Ascending aorta (tissue), 2 donors: ENCODE measurements around the gene KIT. TPM values are rescaled to one million over a fixed set of nuclear protein-coding genes. Genes with fewer than 3 reads are reported as not detected.
"Not testable (repeated sequence)": the region's sequence is repeated elsewhere in the genome, so short reads cannot be mapped to it uniquely, and the experiment has no call there.

Experiments used
- DNase-seq, 2 donors: peaks; one replicate each; pipeline ENCODE4 v3.0.0-alpha.2; 2019; ENCODE audit warnings: low spot score in 2 of 2
- H3K27ac ChIP-seq, 2 donors: fragments of 200-600 bp; sonication (generic); one replicate each; pipeline ENCODE4 v1.5.1; 2016 to 2017; ENCODE audit warnings: mild to moderate bottlenecking in 1 of 2
- H3K27me3 ChIP-seq: fragments of 200-600 bp; sonication (generic); one replicate; pipeline ENCODE4 v1.5.1; 2017
- H3K36me3 ChIP-seq, 2 donors: fragments of 200-600 bp; sonication (generic); one replicate each; pipeline ENCODE4 v1.5.1; 2016
- H3K4me1 ChIP-seq, 2 donors: fragments of 200-600 bp; sonication (generic); one replicate each; pipeline ENCODE4 v1.5.1; 2016 to 2017; ENCODE audit warnings: mild to moderate bottlenecking in 1 of 2
- H3K4me3 ChIP-seq, 2 donors: fragments of 200-600 bp; sonication (generic); one replicate each; pipeline ENCODE4 v1.5.1; 2016 to 2017; ENCODE audit warnings: mild to moderate bottlenecking in 1 of 2
- H3K9me3 ChIP-seq, 2 donors: fragments of 200-600 bp; sonication (generic); one replicate each; pipeline ENCODE4 v1.5.1; 2016
- intact Hi-C: fragments of 100-400 bp; cut with DNase I; formaldehyde crosslinking; loops from one replicate; pipeline ENCODE4 v1.15.1; 2023
- total RNA-seq: library from RNA; depleted of rRNA; stranded (reverse); fragments of >200 nt; gene quantifications from one replicate; pipeline ENCODE4 v1.1.0, GENCODE V29; 2016
- TF ChIP-seq, protein P1 (sequence below), 3 experiments: fragments of 200-600 bp in 2 of 3; fragments of 450-650 bp in 1 of 3; sonication (generic) in 2 of 3; IDR thresholded peaks; one replicate each; pipeline ENCODE4 v1.5.1; 2016 to 2019; ENCODE audit warnings: antibody characterized with exemption in 3 of 3, mild to moderate bottlenecking in 1 of 3, moderate library complexity in 1 of 3

The KIT gene
- total RNA-seq, 1 donor from 2014 or later, result not detected

DNA sequence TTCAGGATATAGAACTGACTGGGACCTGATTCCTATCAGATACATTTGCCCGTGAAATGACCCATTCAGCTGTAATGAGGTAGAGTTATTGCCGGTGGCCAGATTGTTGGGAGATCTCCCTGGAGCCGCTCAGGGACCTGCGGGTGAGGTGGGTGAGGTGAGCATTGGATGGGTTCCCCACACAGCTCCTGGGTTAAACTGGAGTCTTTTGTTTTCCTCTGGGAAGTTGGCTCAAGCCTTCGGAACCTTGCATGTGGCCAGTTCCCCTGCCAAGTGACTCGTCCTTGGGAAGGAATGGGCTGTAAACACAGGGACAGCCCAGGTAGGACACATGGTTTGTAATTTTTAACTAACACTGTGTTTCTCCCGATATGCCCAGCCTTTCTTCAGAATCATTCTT lies 31.6 kb upstream of the KIT start:
- Histone ChIP-seq H3K4me3 (no peak overlapping the region), H3K27me3 (no peaks in the 10 kb centered on the region), H3K4me1 (peaks cover 5 to 6% of the 10 kb centered on the region in 2 donors), H3K36me3 (no peaks in the 10 kb centered on the region), H3K9me3 (no peaks in the 10 kb centered on the region), H3K27ac (peak overlapping the region; percentile 27 to 30)
- DNase-seq, result no peak
- intact Hi-C loops, result no loop called here
- TF ChIP-seq, protein P1, sequence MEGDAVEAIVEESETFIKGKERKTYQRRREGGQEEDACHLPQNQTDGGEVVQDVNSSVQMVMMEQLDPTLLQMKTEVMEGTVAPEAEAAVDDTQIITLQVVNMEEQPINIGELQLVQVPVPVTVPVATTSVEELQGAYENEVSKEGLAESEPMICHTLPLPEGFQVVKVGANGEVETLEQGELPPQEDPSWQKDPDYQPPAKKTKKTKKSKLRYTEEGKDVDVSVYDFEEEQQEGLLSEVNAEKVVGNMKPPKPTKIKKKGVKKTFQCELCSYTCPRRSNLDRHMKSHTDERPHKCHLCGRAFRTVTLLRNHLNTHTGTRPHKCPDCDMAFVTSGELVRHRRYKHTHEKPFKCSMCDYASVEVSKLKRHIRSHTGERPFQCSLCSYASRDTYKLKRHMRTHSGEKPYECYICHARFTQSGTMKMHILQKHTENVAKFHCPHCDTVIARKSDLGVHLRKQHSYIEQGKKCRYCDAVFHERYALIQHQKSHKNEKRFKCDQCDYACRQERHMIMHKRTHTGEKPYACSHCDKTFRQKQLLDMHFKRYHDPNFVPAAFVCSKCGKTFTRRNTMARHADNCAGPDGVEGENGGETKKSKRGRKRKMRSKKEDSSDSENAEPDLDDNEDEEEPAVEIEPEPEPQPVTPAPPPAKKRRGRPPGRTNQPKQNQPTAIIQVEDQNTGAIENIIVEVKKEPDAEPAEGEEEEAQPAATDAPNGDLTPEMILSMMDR (IDR thresholded peaks at IDR 0.05), result no peak

DNA sequence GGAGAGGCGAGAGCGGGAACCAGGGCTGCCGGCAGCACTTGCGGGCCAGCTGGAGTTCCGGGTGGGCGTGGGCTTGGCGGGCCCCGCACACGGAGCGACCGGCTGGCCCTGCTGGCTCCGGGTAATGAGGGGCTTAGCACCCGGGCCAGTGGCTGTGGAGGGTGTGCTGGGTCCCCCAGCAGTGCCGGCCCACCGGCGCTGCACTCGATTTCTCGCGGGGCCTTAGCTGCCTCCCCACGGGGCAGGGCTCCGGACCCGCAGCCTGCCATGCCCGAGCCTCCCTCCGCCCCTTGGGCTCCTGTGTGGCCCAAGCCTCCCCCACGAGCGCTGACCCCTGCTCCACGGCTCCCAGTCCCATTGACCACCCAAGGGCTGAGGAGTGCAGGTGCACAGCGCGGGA lies 25.2 kb upstream of the KIT start:
- H3K27ac ChIP-seq, result no peak overlapping the region
- TF ChIP-seq, protein P1 (IDR thresholded peaks at IDR 0.05), result no peak
- H3K4me1 ChIP-seq, result no peaks in the 10 kb centered on the region
- no peak overlapping the region for H3K4me3 ChIP-seq
- no peaks in the 10 kb centered on the region for H3K36me3 ChIP-seq
- H3K9me3 ChIP-seq, result no peaks in the 10 kb centered on the region
- no peak for DNase-seq
- intact Hi-C loops, result no loop called here
- no peaks in the 10 kb centered on the region for H3K27me3 ChIP-seq

DNA sequence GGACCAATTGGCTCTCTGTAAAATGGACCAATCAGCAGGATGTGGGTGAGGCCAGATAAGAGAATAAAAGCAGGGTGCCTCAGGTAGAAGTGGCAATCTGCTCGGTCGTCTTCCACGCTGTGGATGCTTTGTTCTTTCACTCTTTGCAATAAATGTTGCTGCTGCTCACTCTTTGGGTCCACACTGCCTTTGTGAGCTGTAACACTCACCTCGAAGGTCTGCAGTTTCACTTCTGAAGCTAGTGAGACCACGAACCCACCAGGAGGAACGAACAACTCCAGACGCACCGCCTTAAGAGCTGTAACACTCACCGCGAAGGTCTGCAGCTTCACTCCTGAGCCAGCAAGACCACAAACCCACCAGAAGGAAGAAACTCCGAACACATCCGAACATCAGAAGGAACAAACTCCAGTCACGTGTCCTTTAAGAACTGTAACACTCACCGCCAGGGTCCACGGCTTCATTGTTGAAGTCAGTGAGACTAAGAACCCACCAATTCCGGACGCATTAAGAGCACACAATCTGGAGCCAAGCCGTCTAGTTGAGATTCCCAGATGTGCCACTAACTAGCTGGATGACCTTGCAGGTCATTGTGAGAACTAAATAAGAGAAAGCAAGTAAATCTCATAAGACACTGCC lies 24.5 kb upstream of the KIT start:
- H3K27ac ChIP-seq, H3K9me3 ChIP-seq, DNase-seq, H3K4me1 ChIP-seq, intact Hi-C loops, H3K27me3 ChIP-seq, H3K36me3 ChIP-seq, H3K4me3 ChIP-seq: not testable (repeated sequence)

DNA sequence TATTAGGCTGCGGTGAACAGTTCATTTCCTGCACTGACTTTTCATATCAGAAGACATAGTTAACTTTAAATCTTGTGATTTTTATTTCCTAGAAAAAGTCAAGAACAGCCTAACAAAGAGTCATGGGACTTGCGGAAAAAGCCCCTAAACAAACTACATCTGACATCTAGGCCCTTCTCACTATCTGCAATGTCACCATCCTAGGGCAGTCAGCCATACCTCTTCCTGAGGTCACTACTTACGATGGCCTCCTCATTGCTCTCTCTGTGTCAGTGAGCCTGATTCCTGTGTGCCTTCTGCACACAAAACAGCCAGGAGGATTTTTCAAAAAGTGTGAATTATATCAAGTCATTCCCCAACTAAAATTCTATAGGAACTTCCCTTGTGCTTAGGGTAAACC lies 22.4 kb upstream of the KIT start:
- TF ChIP-seq, protein P1 (IDR thresholded peaks at IDR 0.05), result no peak
- no peaks in the 10 kb centered on the region for H3K4me1 ChIP-seq
- H3K27ac ChIP-seq, result no peak overlapping the region
- H3K36me3 ChIP-seq, result no peaks in the 10 kb centered on the region
- no peaks in the 10 kb centered on the region for H3K27me3 ChIP-seq
- H3K9me3 ChIP-seq, result no peaks in the 10 kb centered on the region
- intact Hi-C loops, result no loop called here
- no peak overlapping the region for H3K4me3 ChIP-seq
- no peak for DNase-seq

DNA sequence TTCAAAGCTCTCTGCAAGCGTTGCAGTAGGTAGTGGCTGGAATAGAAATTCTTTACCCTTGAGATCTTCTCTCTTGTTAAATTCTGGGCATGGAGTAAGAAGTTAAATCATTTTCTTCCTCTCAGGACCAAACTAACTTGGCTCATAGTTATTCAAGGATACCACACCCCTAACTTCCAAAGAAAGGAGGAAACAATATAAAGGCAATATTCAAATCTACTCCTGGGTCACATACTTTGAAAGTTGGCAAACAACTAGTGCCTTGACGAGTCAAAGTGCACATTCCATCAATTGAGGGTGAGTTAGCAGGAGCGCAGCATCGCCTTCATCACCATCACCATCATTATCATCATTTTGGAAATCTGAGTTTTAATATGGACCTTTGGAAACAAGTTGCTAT lies 20.4 kb upstream of the KIT start:
- Histone ChIP-seq H3K9me3 (no peaks in the 10 kb centered on the region), H3K27ac (no peak overlapping the region), H3K36me3 (no peaks in the 10 kb centered on the region), H3K4me3 (no peak overlapping the region), H3K27me3 (no peaks in the 10 kb centered on the region), H3K4me1 (no peaks in the 10 kb centered on the region)
- intact Hi-C loops, result no loop called here
- no peak for DNase-seq
- TF ChIP-seq, protein P1 (IDR thresholded peaks at IDR 0.05), result no peak

DNA sequence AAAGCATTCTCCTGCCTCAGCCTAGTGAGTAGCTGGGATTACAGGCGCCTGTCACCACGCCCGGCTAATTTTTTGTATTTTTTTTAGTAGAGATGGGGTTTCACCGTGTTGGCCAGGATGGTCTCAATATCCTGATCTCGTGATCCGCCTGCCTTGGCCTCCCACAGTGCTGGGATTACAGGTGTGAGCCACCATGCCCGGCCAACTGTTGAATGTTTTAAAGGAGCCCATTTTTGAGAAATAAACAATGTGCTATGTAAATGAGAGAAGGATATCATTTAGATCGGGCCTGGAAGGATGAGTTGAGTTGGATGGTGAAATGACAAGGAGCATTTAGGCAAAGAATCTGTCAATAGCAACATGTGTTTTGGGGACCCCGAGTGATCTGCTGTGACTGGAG lies 16.7 kb upstream of the KIT start:
- H3K27ac ChIP-seq, H3K4me1 ChIP-seq, H3K4me3 ChIP-seq, H3K27me3 ChIP-seq, intact Hi-C loops, H3K9me3 ChIP-seq, H3K36me3 ChIP-seq, DNase-seq: not testable (repeated sequence)

DNA sequence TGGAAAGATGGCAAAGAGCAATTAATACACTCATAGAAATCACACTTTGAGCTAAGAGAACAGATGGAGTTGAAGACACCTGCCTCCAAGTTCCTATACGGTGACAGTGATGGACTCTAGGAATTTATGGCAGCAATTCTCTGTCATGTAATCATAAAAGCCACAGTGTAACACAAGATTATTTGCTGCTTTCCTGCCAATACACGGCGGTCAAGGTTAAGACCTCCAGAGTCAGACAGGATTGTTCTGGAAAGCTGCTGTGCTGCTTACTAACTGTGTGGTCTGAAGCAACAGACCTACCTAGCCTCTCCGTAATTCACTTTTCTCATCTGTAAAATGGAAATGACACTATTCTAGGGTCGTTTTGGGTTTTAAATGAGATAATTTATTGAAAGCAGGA lies 14.6 kb upstream of the KIT start:
- no peaks in the 10 kb centered on the region for H3K9me3 ChIP-seq
- no peaks in the 10 kb centered on the region for H3K4me1 ChIP-seq
- H3K4me3 ChIP-seq, result no peak overlapping the region
- no peaks in the 10 kb centered on the region for H3K27me3 ChIP-seq
- intact Hi-C loops, result no loop called here
- TF ChIP-seq, protein P1 (IDR thresholded peaks at IDR 0.05), result no peak
- DNase-seq, result no peak
- H3K36me3 ChIP-seq, result no peaks in the 10 kb centered on the region
- no peak overlapping the region for H3K27ac ChIP-seq
